Hepatocyte (in vitro differentiated cells): ENCODE results near the gene TMEM237.

ENCODE experiments used
- EZH2 ChIP-seq: fragments of 200-600 bp; sonication (generic); IDR thresholded peaks from 2 replicates; pipeline ENCODE4 v1.6.1; 2016; ENCODE audit warnings: antibody characterized with exemption, mild to moderate bottlenecking, borderline replicate concordance
- EZH2phosphoT487 ChIP-seq: fragments of 200-600 bp; sonication (generic); IDR thresholded peaks from one replicate; pipeline ENCODE4 v1.6.1; 2018; ENCODE audit warnings: antibody characterized with exemption, mild to moderate bottlenecking, low read depth, moderate library complexity; ENCODE audit not compliant: unreplicated experiment, severe bottlenecking
- TF ChIP-seq, protein P1 (sequence below): fragments of 200-600 bp; sonication (generic); IDR thresholded peaks from 2 replicates; pipeline ENCODE4 v1.5.1; 2016; ENCODE audit warnings: antibody characterized with exemption, mild to moderate bottlenecking; ENCODE audit not compliant: poor library complexity

GRCh38 chr2:201675454-201675853, 32.2 kb upstream of the TMEM237 start:
- TF ChIP-seq, protein P1, sequence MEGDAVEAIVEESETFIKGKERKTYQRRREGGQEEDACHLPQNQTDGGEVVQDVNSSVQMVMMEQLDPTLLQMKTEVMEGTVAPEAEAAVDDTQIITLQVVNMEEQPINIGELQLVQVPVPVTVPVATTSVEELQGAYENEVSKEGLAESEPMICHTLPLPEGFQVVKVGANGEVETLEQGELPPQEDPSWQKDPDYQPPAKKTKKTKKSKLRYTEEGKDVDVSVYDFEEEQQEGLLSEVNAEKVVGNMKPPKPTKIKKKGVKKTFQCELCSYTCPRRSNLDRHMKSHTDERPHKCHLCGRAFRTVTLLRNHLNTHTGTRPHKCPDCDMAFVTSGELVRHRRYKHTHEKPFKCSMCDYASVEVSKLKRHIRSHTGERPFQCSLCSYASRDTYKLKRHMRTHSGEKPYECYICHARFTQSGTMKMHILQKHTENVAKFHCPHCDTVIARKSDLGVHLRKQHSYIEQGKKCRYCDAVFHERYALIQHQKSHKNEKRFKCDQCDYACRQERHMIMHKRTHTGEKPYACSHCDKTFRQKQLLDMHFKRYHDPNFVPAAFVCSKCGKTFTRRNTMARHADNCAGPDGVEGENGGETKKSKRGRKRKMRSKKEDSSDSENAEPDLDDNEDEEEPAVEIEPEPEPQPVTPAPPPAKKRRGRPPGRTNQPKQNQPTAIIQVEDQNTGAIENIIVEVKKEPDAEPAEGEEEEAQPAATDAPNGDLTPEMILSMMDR: no peak
- no peak for TF ChIP-seq EZH2
- no peak for TF ChIP-seq EZH2phosphoT487
